Measurements from ENCODE around the gene DOCK7.
"Not testable (repeated sequence)": the region's sequence is repeated elsewhere in the genome, so short reads cannot be mapped to it uniquely, and the experiment has no call there.

The DOCK7 gene

GRCh38 chr1:62612770-62613169 lies 75.4 kb downstream of the DOCK7 start:
- H3K9me2 ChIP-seq (replicated peaks; ENCODE audit: low read depth, low read length): no peaks in the 10 kb centered on the region
- no peak overlapping the region for H3K9ac ChIP-seq (ENCODE audit: low read depth, low read length, poor library complexity, severe bottlenecking)
- no peaks in the 10 kb centered on the region for H3F3A ChIP-seq (ENCODE audit: low read depth)
- no peaks in the 10 kb centered on the region for H3K79me2 ChIP-seq (ENCODE audit: insufficient read depth, low read length)
- H3K27me3 ChIP-seq (ENCODE audit: insufficient read depth, low read length, poor library complexity, severe bottlenecking): no peaks in the 10 kb centered on the region
- TF ChIP-seq EZH2phosphoT487 (IDR thresholded peaks at IDR 0.05; ENCODE audit: borderline replicate concordance) (no peak), CTCF (conservative IDR thresholded peaks at IDR 0.05; ENCODE audit: low read length) (no peak)
- H2AFZ ChIP-seq (ENCODE audit: low read length): no peak overlapping the region
- no peaks in the 10 kb centered on the region for H3K4me1 ChIP-seq (ENCODE audit: insufficient read depth, low read length, poor library complexity, severe bottlenecking)
- H3K4me3 ChIP-seq (ENCODE audit: low read length, poor library complexity, severe bottlenecking): no peak overlapping the region
- no peak overlapping the region for H3K4me2 ChIP-seq (ENCODE audit: low read depth, low read length, poor library complexity, severe bottlenecking)
- H3K36me3 ChIP-seq (ENCODE audit: insufficient read depth, low read length): peaks cover 5% of the 10 kb centered on the region; the same call in 1 of the 2 replicates
- no peaks in the 10 kb centered on the region for H4K20me1 ChIP-seq (ENCODE audit: insufficient read depth, low read length, poor library complexity, severe bottlenecking)
- no peaks in the 10 kb centered on the region for H3K9me3 ChIP-seq (ENCODE audit: insufficient read depth, low read depth, low read length)

GRCh38 chr1:62610588-62610987 lies 77.6 kb downstream of the DOCK7 start:
- H3K9ac ChIP-seq (ENCODE audit: low read depth, low read length, poor library complexity, severe bottlenecking); H3K79me2 ChIP-seq (ENCODE audit: insufficient read depth, low read length); H3K36me3 ChIP-seq (ENCODE audit: insufficient read depth, low read length); H2AFZ ChIP-seq (ENCODE audit: low read length); H3K9me3 ChIP-seq (ENCODE audit: insufficient read depth, low read depth, low read length); H3K4me3 ChIP-seq (ENCODE audit: low read length, poor library complexity, severe bottlenecking); H4K20me1 ChIP-seq (ENCODE audit: insufficient read depth, low read length, poor library complexity, severe bottlenecking); H3F3A ChIP-seq (ENCODE audit: low read depth); H3K4me2 ChIP-seq (ENCODE audit: low read depth, low read length, poor library complexity, severe bottlenecking); H3K27me3 ChIP-seq (ENCODE audit: insufficient read depth, low read length, poor library complexity, severe bottlenecking); H3K9me2 ChIP-seq (replicated peaks; ENCODE audit: low read depth, low read length); H3K4me1 ChIP-seq (ENCODE audit: insufficient read depth, low read length, poor library complexity, severe bottlenecking): not testable (repeated sequence)

- Histone ChIP-seq H3K9ac (ENCODE audit: low read depth, low read length, poor library complexity, severe bottlenecking) (no peak overlapping the region), H3K27me3 (ENCODE audit: insufficient read depth, low read length, poor library complexity, severe bottlenecking) (no peaks in the 10 kb centered on the region), H4K20me1 (ENCODE audit: insufficient read depth, low read length, poor library complexity, severe bottlenecking) (no peaks in the 10 kb centered on the region), H3K4me3 (ENCODE audit: low read length, poor library complexity, severe bottlenecking) (no peak overlapping the region), H3K79me2 (ENCODE audit: insufficient read depth, low read length) (no peaks in the 10 kb centered on the region), H3K4me2 (ENCODE audit: low read depth, low read length, poor library complexity, severe bottlenecking) (no peak overlapping the region), H3K36me3 (ENCODE audit: insufficient read depth, low read length) (0 out of 2 replicates have a peak, but pooled peaks cover 3% of the 10 kb centered on the region), H3K9me2 (replicated peaks; ENCODE audit: low read depth, low read length) (no peaks in the 10 kb centered on the region), H3K9me3 (ENCODE audit: insufficient read depth, low read depth, low read length) (no peaks in the 10 kb centered on the region), H3K4me1 (ENCODE audit: insufficient read depth, low read length, poor library complexity, severe bottlenecking) (no peaks in the 10 kb centered on the region), H2AFZ (ENCODE audit: low read length) (no peak overlapping the region), H3F3A (ENCODE audit: low read depth) (no peaks in the 10 kb centered on the region)
- TF ChIP-seq EZH2phosphoT487 (IDR thresholded peaks at IDR 0.05; ENCODE audit: borderline replicate concordance): no peak
- TF ChIP-seq CTCF (conservative IDR thresholded peaks at IDR 0.05; ENCODE audit: low read length): no peak
Observed at GRCh38 chr1:62608905-62609304, 79.3 kb downstream of the DOCK7 start.

- Histone ChIP-seq H3F3A (ENCODE audit: low read depth) (no peaks in the 10 kb centered on the region), H4K20me1 (ENCODE audit: insufficient read depth, low read length, poor library complexity, severe bottlenecking) (no peaks in the 10 kb centered on the region), H3K79me2 (ENCODE audit: insufficient read depth, low read length) (no peaks in the 10 kb centered on the region), H3K9me3 (ENCODE audit: insufficient read depth, low read depth, low read length) (no peaks in the 10 kb centered on the region), H3K4me3 (ENCODE audit: low read length, poor library complexity, severe bottlenecking) (no peak overlapping the region), H2AFZ (ENCODE audit: low read length) (no peak overlapping the region), H3K9ac (ENCODE audit: low read depth, low read length, poor library complexity, severe bottlenecking) (no peak overlapping the region), H3K4me1 (ENCODE audit: insufficient read depth, low read length, poor library complexity, severe bottlenecking) (no peaks in the 10 kb centered on the region), H3K9me2 (replicated peaks; ENCODE audit: low read depth, low read length) (no peaks in the 10 kb centered on the region), H3K27me3 (ENCODE audit: insufficient read depth, low read length, poor library complexity, severe bottlenecking) (no peaks in the 10 kb centered on the region), H3K36me3 (ENCODE audit: insufficient read depth, low read length) (no peaks in the 10 kb centered on the region; the same call in 1 of the 2 replicates), H3K4me2 (ENCODE audit: low read depth, low read length, poor library complexity, severe bottlenecking) (no peak overlapping the region)
- TF ChIP-seq CTCF (conservative IDR thresholded peaks at IDR 0.05; ENCODE audit: low read length) (no peak), EZH2phosphoT487 (IDR thresholded peaks at IDR 0.05; ENCODE audit: borderline replicate concordance) (no peak)
Observed at GRCh38 chr1:62601457-62601856, 86.7 kb downstream of the DOCK7 start.
